GM18520 (cell line): ENCODE results near the gene TXNDC12.

Experiments used
- ATAC-seq: cut with Tn5 transposase; IDR thresholded peaks from one replicate; pipeline ENCODE4 v1.9.1; 2021; ENCODE audit not compliant: unreplicated experiment

Gene TXNDC12

GRCh38 chr1:52002038-52002917, 52.7 kb downstream of the TXNDC12 start:
- ATAC-seq = no peak

- no peak for ATAC-seq
Measured at GRCh38 chr1:51998701-51999100, 56.3 kb downstream of the TXNDC12 start.

- no peak for ATAC-seq
Measured at GRCh38 chr1:51997974-51998382, 57.0 kb downstream of the TXNDC12 start.

- ATAC-seq = peak; percentile 53
Measured at GRCh38 chr1:51990478-51990965, 64.5 kb downstream of the TXNDC12 start, which contains the start of gene RAB3B. Gene RAB3B, minus strand, starts transcription at chr1:51990700. Its CDS starts 13,583 bp downstream, at chr1:51977117.

- ATAC-seq = no peak
Measured at GRCh38 chr1:51989582-51990477, 65.2 kb downstream of the TXNDC12 start.

- ATAC-seq = no peak
Measured at GRCh38 chr1:51988254-51988653, 66.7 kb downstream of the TXNDC12 start.

GRCh38 chr1:51986718-51987117, 68.3 kb downstream of the TXNDC12 start:
- no peak for ATAC-seq

GRCh38 chr1:51982161-51982560, 72.8 kb downstream of the TXNDC12 start:
- ATAC-seq = no peak

- no peak for ATAC-seq
Measured at GRCh38 chr1:51981555-51981954, 73.4 kb downstream of the TXNDC12 start.

- no peak for ATAC-seq
Measured at GRCh38 chr1:51978099-51978498, 76.9 kb downstream of the TXNDC12 start.

- no peak for ATAC-seq
Measured at GRCh38 chr1:51976846-51977602, 78.0 kb downstream of the TXNDC12 start.

GRCh38 chr1:51973587-51974474, 81.2 kb downstream of the TXNDC12 start:
- no peak for ATAC-seq
